GM12878 (cell line): ENCODE results near the gene PSENEN. TPM values are rescaled to one million over a fixed set of nuclear protein-coding genes. Genes with fewer than 3 reads are reported as not detected.

ENCODE experiments used
- ATAC-seq: fragments of 200-7000 bp; cut with Tn5 transposase; 3 replicates; pipeline ENCODE4 v1.9.1; 2020; ENCODE audit warnings: mild to moderate bottlenecking, moderate library complexity
- BruUV-seq: library from RNA; stranded (reverse); fragments of 400-500 nt; replicated peaks from 2 replicates; lab custom pipeline; 2021; lab: Mats Ljungman, UMichigan
- CTCF ChIA-PET: fragments of 300-600 bp; sonication (Branson Sonifier 250); formaldehyde crosslinking; extraction: SDS; loops from one replicate; lab custom pipeline; 2021; ENCODE audit warnings: inconsistent platforms; lab: Yijun Ruan, JAX
- POLR2A ChIA-PET: fragments of 350-600 bp; formaldehyde crosslinking; extraction: SDS; loops from one replicate; lab custom pipeline; 2021; ENCODE audit warnings: inconsistent platforms; lab: Charles Lee
- RAD21 ChIA-PET: fragments of 300-600 bp; sonication (Branson Sonifier 250); formaldehyde crosslinking; loops from one replicate; lab custom pipeline; 2023; ENCODE audit warnings: antibody characterized with exemption; ENCODE audit not compliant: unreplicated experiment; lab: Charles Lee
- SMC1A ChIA-PET: fragments of 300-600 bp; sonication (Branson Sonifier 250); formaldehyde crosslinking; loops from one replicate; lab custom pipeline; 2023; ENCODE audit not compliant: unreplicated experiment, uncharacterized antibody; lab: Charles Lee
- DNase-seq: peaks from one replicate; pipeline ENCODE4 v3.0.0-alpha.2; 2011; ENCODE audit warnings: low read depth, low spot score
- FAIRE-seq: peaks from 3 replicates; lab custom pipeline; 2011; peaks lifted over from hg19 to GRCh38; lab: Jason Lieb, UNC
- H2AFZ ChIP-seq: 2 replicates; pipeline ENCODE4 v1.6.0; 2011; ENCODE audit warnings: low read depth, low read length, control low read depth; ENCODE audit not compliant: control insufficient read depth
- H3K27ac ChIP-seq: 2 replicates; pipeline ENCODE4 v1.5.1; 2011; ENCODE audit warnings: control low read depth; ENCODE audit not compliant: control insufficient read depth, insufficient read depth
- H3K27me3 ChIP-seq, 2 experiments: replicated peaks in 1 of 2; 2 replicates each; pipeline versions ENCODE4 v1.6.0 to v1.6.1; 2011; ENCODE audit warnings: low read length in 1 of 2; ENCODE audit not compliant: control insufficient read depth in 2 of 2, insufficient read depth in 2 of 2
- H3K36me3 ChIP-seq, 2 experiments: 2 replicates each; pipeline ENCODE4 v1.5.1; 2011; ENCODE audit warnings: low read length in 1 of 2; ENCODE audit not compliant: control insufficient read depth in 2 of 2, insufficient read depth in 2 of 2
- H3K4me1 ChIP-seq: 2 replicates; pipeline ENCODE4 v1.6.1; 2011; ENCODE audit warnings: mild to moderate bottlenecking, low read length, moderate library complexity, mixed read lengths; ENCODE audit not compliant: control insufficient read depth, insufficient read depth
- H3K4me2 ChIP-seq: 2 replicates; pipeline ENCODE4 v1.6.0; 2011; ENCODE audit warnings: control low read depth; ENCODE audit not compliant: control insufficient read depth, insufficient read depth
- H3K4me3 ChIP-seq: fragments of 200-600 bp; sonication (generic); 2 replicates; pipeline ENCODE4 v1.5.1; 2016
- H3K79me2 ChIP-seq: 2 replicates; pipeline ENCODE4 v1.6.0; 2011; ENCODE audit warnings: low read length; ENCODE audit not compliant: control insufficient read depth, insufficient read depth
- H3K9ac ChIP-seq: 2 replicates; pipeline ENCODE4 v1.8.0; 2011; ENCODE audit warnings: low read length, control low read depth, mixed read lengths; ENCODE audit not compliant: control insufficient read depth, insufficient read depth
- H3K9me3 ChIP-seq: replicated peaks from 3 replicates; pipeline ENCODE4 v1.5.1; 2011; ENCODE audit warnings: mild to moderate bottlenecking, low read length; ENCODE audit not compliant: control insufficient read depth, insufficient read depth
- H4K20me1 ChIP-seq: 2 replicates; pipeline ENCODE4 v1.6.0; 2011; ENCODE audit not compliant: control insufficient read depth, insufficient read depth
- CEBPB ChIP-seq, 2 experiments: fragments of 150-350 bp in 1 of 2; IDR thresholded peaks; 2 replicates each; pipeline ENCODE4 v1.6.1; 2012 to 2014; ENCODE audit warnings: low read depth in 2 of 2, low read length in 2 of 2, borderline replicate concordance in 1 of 2, inconsistent platforms in 1 of 2
- CREM ChIP-seq: IDR thresholded peaks from 2 replicates; pipeline ENCODE4 v1.6.1; 2014; ENCODE audit warnings: antibody characterized with exemption, low read depth
- JUNB ChIP-seq: IDR thresholded peaks from 2 replicates; pipeline ENCODE4 v1.6.1; 2016; ENCODE audit warnings: antibody characterized with exemption, mild to moderate bottlenecking
- LARP7 ChIP-seq: fragments of 450-650 bp; IDR thresholded peaks from 2 replicates; pipeline ENCODE4 v1.6.1; 2017; ENCODE audit warnings: mild to moderate bottlenecking
- MTA3 ChIP-seq: IDR thresholded peaks from 2 replicates; pipeline ENCODE4 v1.6.1; 2012; ENCODE audit warnings: low read length, inconsistent platforms, borderline replicate concordance
- NR2F1 ChIP-seq: fragments of 450-650 bp; conservative IDR thresholded peaks from 2 replicates; pipeline ENCODE4 v1.6.1; 2017; ENCODE audit warnings: mild to moderate bottlenecking
- POLR2AphosphoS5 ChIP-seq: IDR thresholded peaks from 2 replicates; pipeline ENCODE4 v1.6.1; 2011; ENCODE audit warnings: mild to moderate bottlenecking, low read length, inconsistent platforms
- RAD51 ChIP-seq: fragments of 450-650 bp; IDR thresholded peaks from 2 replicates; pipeline ENCODE4 v1.6.1; 2016; ENCODE audit warnings: moderate library complexity, mild to moderate bottlenecking, inconsistent platforms
- RUNX3 ChIP-seq: IDR thresholded peaks from 2 replicates; pipeline ENCODE4 v1.6.1; 2012; ENCODE audit warnings: low read length, inconsistent platforms
- SMC3 ChIP-seq: IDR thresholded peaks from 2 replicates; pipeline ENCODE4 v1.6.1; 2011; ENCODE audit warnings: low read length, improper control_type of control experiment, borderline replicate concordance
- SUZ12 ChIP-seq: fragments of 200-600 bp; sonication (generic); IDR thresholded peaks from one replicate; pipeline ENCODE4 v1.6.1; 2018; ENCODE audit warnings: antibody characterized with exemption, mild to moderate bottlenecking; ENCODE audit not compliant: unreplicated experiment
- WGBS: methylation state at CpG from one replicate; pipeline ENCODE4 v1.1.6; 2016; ENCODE audit warnings: low lambda C conversion rate; ENCODE audit not compliant: insufficient replicate concordance, insufficient coverage; ENCODE audit errors: missing lambda C conversion rate; 5-methylcytosine and 5-hydroxymethylcytosine counted together
- in situ Hi-C: fragments of 300-500 bp; cut with MboI; formaldehyde crosslinking; loops from 9 replicates; pipeline ENCODE4 v1.14.3; 2018; ENCODE audit warnings: mixed read lengths
- intact Hi-C: fragments of 100-400 bp; cut with micrococcal nuclease; formaldehyde crosslinking; loops from one replicate; pipeline ENCODE4 v1.14.2; 2022; ENCODE audit not compliant: unreplicated experiment
- polyA plus RNA-seq, 11 experiments: library from polyadenylated mRNA; depleted of rRNA in 4 of 11; unstranded in 6 of 11; stranded (reverse) in 5 of 11; fragments of >200 nt; fragmentation: Nextera tagmentation in 4 of 11; fragmentation: Illumina TruSeq in 1 of 11; extraction: Ambion mirVana in 4 of 11; extraction: Trizol in 1 of 11; gene quantifications; 1 replicate in 1 of 11; 2 replicates in 10 of 11; pipeline versions ENCODE4 v1.2.1 to v1.2.3, GENCODE V29; 2011 to 2016; ENCODE audit warnings: inconsistent platforms in 2 of 11, missing spikeins in 2 of 11, low read depth in 1 of 11
- total RNA-seq, 4 experiments: library from RNA; depleted of rRNA in 3 of 4; stranded (reverse); fragments of >200 nt in 3 of 4; fragmentation: Illumina TruSeq in 1 of 4; extraction: Trizol in 1 of 4; gene quantifications; 2 replicates each; pipeline versions ENCODE4 v1.2.1 to v1.2.3, GENCODE V29; 2013 to 2021
- TF ChIP-seq, protein P1 (sequence below): fragments of 450-650 bp; IDR thresholded peaks from 2 replicates; pipeline ENCODE4 v1.6.1; 2016; ENCODE audit warnings: mild to moderate bottlenecking
- TF ChIP-seq, protein P2 (sequence below), 3 experiments: IDR thresholded peaks in 2 of 3; conservative IDR thresholded peaks in 1 of 3; 2 replicates each; pipeline ENCODE4 v1.5.1; 2011; ENCODE audit warnings: low read depth in 3 of 3, low read length in 3 of 3, mild to moderate bottlenecking in 3 of 3, control low read depth in 2 of 3, moderate library complexity in 2 of 3, inconsistent platforms in 1 of 3, mixed read lengths in 1 of 3; ENCODE audit not compliant: control insufficient read depth in 2 of 3, insufficient read depth in 1 of 3; ENCODE audit errors: extremely low read depth in 1 of 3
- TF ChIP-seq, protein P3 (sequence below): fragments of 450-650 bp; formaldehyde crosslinking; IDR thresholded peaks from 2 replicates; pipeline ENCODE4 v1.4.0; 2022; ENCODE audit warnings: mild to moderate bottlenecking, moderate library complexity
- TF ChIP-seq, protein P4 (sequence below): IDR thresholded peaks from 2 replicates; pipeline ENCODE4 v1.6.1; 2011; ENCODE audit warnings: borderline replicate concordance, low read depth, mild to moderate bottlenecking, moderate library complexity, mixed read lengths, low read length; ENCODE audit not compliant: insufficient read depth; ENCODE audit errors: extremely low read length

PSENEN gene
- total and polyA plus RNA-seq, 10 of the 15 experiments (the other 5 are each of a cell fraction or from before 2014, with no cell fraction given), result 14.4 to 178 (median 43.5) TPM

DNA sequence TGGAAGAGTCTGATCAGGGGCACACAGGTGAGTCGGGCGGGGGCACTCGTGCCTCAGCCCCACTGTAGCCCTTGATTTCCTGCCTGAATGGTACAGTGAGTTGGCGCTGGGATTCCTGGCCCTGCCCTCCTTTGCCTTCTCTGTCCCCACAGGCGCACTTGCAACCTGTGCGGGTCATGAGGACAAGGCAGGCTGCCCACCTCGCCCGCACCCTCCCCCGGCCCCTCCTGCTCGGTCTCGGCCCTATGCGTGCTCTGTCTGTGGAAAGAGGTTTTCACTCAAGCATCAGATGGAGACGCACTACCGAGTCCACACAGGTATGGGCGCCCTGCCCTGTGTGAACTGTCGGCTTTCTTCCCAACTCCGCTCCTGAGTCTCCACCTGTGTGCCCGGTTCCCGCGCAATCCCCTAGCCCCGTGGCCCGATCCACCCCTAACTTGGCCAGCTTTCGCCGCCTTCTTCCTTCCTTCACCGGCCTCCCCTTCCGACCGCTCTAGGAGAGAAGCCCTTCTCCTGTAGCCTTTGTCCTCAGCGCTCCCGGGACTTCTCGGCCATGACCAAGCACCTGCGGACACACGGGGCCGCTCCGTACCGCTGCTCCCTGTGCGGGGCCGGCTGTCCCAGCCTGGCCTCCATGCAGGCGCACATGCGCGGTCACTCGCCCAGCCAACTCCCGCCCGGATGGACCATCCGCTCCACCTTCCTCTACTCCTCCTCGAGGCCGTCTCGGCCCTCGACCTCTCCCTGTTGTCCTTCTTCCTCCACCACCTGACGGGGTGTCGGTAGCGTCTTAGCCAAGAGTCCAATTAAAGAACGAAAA, 29.3 kb upstream of the PSENEN start:
- CTCF ChIA-PET, result interaction anchor here (2.7 to 7.3 kb wide), 4 partner anchors 15 to 167 kb away, joined by 10 to 271 read pairs (median 46); partner anchors contain the start of genes PSENEN and U2AF1L4
- ATAC-seq (peak; percentile 1; the same call in 2 of the 3 replicates), FAIRE-seq (no peak), DNase-seq (no peak)
- Histone ChIP-seq H3K27ac (peak overlapping the region; percentile 95), H3K9ac (peak overlapping the region; percentile 77), H3K4me3 (peak overlapping the region; percentile 82), H4K20me1 (no peaks in the 10 kb centered on the region), H3K4me1 (peaks cover 40% of the 10 kb centered on the region), H3K9me3 (no peaks in the 10 kb centered on the region), H3K79me2 (peaks cover 68% of the 10 kb centered on the region), H3K4me2 (peak overlapping the region; percentile 99), H3K36me3 (peaks cover 0 to under 1% of the 10 kb centered on the region in 2 experiments; a peak in 2 of 4 replicates), H3K27me3 (no peaks in the 10 kb centered on the region), H2AFZ (peak overlapping the region; percentile 83)
- BruUV-seq, result no TSS peak
- SMC1A ChIA-PET, result interaction anchor here (1.1 to 6.3 kb wide), 2 partner anchors 18 to 29 kb away, joined by 3 to 375 read pairs; partner anchors contain the start of genes PSENEN and ZBTB32
- intact Hi-C loops, result loop anchor here (2.0 kb wide), 1 partner anchor 25 kb away; no protein-coding TSS in a partner anchor
- in situ Hi-C loops, result no loop called here
- POLR2A ChIA-PET, result interaction anchor here (6.3 to 12.1 kb wide), 2 partner anchors 17 to 27 kb away, joined by 91 to 516 read pairs; partner anchors contain the start of genes IGFLR1, PSENEN, U2AF1L4 and ZBTB32
- WGBS, result 2% methylated on average over 52 of the region's 52 CpGs
- RAD21 ChIA-PET, result interaction anchor here (3.6 to 6.3 kb wide), 2 partner anchors 17 to 24 kb away, joined by 13 to 430 read pairs; partner anchors contain the start of gene ZBTB32
- TF ChIP-seq MTA3 (peak; percentile 23; the same call in 1 of the 2 replicates), JUNB (no peak), RUNX3 (no peak; the same call in 1 of the 2 replicates), LARP7 (peak; percentile 24; the same call in 1 of the 2 replicates), SMC3 (no peak), SUZ12 (no peak), NR2F1 (no peak), RAD51 (no peak), CREM (no peak), CEBPB (IDR thresholded peaks at IDR 0.05; ENCODE audit: borderline replicate concordance in 1 of 2, low read depth in 2 of 2, low read length in 2 of 2) (no peak), POLR2AphosphoS5 (0 out of 2 replicates have a peak, but pooled peaks have one; percentile 10)
- TF ChIP-seq, protein P1, sequence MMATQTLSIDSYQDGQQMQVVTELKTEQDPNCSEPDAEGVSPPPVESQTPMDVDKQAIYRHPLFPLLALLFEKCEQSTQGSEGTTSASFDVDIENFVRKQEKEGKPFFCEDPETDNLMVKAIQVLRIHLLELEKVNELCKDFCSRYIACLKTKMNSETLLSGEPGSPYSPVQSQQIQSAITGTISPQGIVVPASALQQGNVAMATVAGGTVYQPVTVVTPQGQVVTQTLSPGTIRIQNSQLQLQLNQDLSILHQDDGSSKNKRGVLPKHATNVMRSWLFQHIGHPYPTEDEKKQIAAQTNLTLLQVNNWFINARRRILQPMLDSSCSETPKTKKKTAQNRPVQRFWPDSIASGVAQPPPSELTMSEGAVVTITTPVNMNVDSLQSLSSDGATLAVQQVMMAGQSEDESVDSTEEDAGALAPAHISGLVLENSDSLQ, result no peak
- TF ChIP-seq, protein P2, sequence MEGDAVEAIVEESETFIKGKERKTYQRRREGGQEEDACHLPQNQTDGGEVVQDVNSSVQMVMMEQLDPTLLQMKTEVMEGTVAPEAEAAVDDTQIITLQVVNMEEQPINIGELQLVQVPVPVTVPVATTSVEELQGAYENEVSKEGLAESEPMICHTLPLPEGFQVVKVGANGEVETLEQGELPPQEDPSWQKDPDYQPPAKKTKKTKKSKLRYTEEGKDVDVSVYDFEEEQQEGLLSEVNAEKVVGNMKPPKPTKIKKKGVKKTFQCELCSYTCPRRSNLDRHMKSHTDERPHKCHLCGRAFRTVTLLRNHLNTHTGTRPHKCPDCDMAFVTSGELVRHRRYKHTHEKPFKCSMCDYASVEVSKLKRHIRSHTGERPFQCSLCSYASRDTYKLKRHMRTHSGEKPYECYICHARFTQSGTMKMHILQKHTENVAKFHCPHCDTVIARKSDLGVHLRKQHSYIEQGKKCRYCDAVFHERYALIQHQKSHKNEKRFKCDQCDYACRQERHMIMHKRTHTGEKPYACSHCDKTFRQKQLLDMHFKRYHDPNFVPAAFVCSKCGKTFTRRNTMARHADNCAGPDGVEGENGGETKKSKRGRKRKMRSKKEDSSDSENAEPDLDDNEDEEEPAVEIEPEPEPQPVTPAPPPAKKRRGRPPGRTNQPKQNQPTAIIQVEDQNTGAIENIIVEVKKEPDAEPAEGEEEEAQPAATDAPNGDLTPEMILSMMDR (IDR thresholded peaks at IDR 0.05 in 2 of 3, conservative IDR thresholded peaks at IDR 0.05 in 1 of 3; ENCODE audit: control insufficient read depth in 2 of 3, extremely low read depth in 1 of 3, insufficient read depth in 1 of 3, low read depth in 3 of 3, low read length in 3 of 3), result no peak
- TF ChIP-seq, protein P3, sequence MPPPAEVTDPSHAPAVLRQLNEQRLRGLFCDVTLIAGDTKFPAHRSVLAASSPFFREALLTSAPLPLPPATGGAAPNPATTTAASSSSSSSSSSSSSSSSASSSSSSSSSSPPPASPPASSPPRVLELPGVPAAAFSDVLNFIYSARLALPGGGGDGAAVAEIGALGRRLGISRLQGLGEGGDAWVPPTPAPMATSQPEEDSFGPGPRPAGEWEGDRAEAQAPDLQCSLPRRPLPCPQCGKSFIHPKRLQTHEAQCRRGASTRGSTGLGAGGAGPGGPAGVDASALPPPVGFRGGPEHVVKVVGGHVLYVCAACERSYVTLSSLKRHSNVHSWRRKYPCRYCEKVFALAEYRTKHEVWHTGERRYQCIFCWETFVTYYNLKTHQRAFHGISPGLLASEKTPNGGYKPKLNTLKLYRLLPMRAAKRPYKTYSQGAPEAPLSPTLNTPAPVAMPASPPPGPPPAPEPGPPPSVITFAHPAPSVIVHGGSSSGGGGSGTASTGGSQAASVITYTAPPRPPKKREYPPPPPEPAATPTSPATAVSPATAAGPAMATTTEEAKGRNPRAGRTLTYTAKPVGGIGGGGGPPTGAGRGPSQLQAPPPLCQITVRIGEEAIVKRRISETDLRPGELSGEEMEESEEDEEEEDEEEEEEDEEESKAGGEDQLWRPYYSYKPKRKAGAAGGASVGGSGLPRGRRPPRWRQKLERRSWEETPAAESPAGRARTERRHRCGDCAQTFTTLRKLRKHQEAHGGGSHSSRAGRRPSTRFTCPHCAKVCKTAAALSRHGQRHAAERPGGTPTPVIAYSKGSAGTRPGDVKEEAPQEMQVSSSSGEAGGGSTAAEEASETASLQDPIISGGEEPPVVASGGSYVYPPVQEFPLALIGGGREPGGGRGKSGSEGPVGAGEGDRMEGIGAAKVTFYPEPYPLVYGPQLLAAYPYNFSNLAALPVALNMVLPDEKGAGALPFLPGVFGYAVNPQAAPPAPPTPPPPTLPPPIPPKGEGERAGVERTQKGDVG (CRISPR knock-in tag), result no peak
- TF ChIP-seq, protein P4, sequence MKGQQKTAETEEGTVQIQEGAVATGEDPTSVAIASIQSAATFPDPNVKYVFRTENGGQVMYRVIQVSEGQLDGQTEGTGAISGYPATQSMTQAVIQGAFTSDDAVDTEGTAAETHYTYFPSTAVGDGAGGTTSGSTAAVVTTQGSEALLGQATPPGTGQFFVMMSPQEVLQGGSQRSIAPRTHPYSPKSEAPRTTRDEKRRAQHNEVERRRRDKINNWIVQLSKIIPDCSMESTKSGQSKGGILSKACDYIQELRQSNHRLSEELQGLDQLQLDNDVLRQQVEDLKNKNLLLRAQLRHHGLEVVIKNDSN, result no peak
